ENCODE measurements around the gene CFAP70. TPM values are rescaled to one million over a fixed set of nuclear protein-coding genes. Genes with fewer than 3 reads are reported as not detected.
"Not testable (repeated sequence)": the region's sequence is repeated elsewhere in the genome, so short reads cannot be mapped to it uniquely, and the experiment has no call there.

Gene CFAP70
- total and polyA plus RNA-seq, 7 donors = 0.46 to 1.8 (median 0.88) TPM; not detected in 1

GRCh38 chr10:73332379-73332778, 26.3 kb downstream of the CFAP70 start:
- Histone ChIP-seq H3K4me3 (no peak overlapping the region), H3K27ac (no peak overlapping the region), H3K4me1 (no peaks in the 10 kb centered on the region), H3K36me3 (no peaks in the 10 kb centered on the region), H3K27me3 (no peaks in the 10 kb centered on the region), H3K9me3 (no peaks in the 10 kb centered on the region)
- intact Hi-C loops (cut with DNase I) = no loop called here
- 65 to 88% methylated on average over 2 of the region's 2 CpGs for WGBS, 2 donors
- TF ChIP-seq CTCF (IDR thresholded peaks at IDR 0.05) (no peak), POLR2A (IDR thresholded peaks at IDR 0.05) (no peak), EP300 (IDR thresholded peaks at IDR 0.05) (no peak), POLR2AphosphoS5 (IDR thresholded peaks at IDR 0.05) (no peak)
- no peak for DNase-seq

- DNase-seq; H3K27ac ChIP-seq; H3K4me1 ChIP-seq; H3K36me3 ChIP-seq; intact Hi-C loops (cut with DNase I); H3K27me3 ChIP-seq; H3K9me3 ChIP-seq; H3K4me3 ChIP-seq: not testable (repeated sequence)
- no CpG with 5 or more reads among the region's 1 CpG for WGBS, 2 donors
These were observed 30.1 kb downstream of the CFAP70 start for GRCh38 chr10:73328523-73328922.

- DNase-seq; H3K4me3 ChIP-seq; H3K9me3 ChIP-seq; H3K27ac ChIP-seq; intact Hi-C loops (cut with DNase I); H3K4me1 ChIP-seq; H3K36me3 ChIP-seq; H3K27me3 ChIP-seq: not testable (repeated sequence)
- 77 to 80% methylated on average over 2 of the region's 4 CpGs for WGBS, 2 donors
These were observed 33.4 kb downstream of the CFAP70 start for GRCh38 chr10:73325290-73325689.

GRCh38 chr10:73323582-73323981, 35.1 kb downstream of the CFAP70 start:
- intact Hi-C loops (cut with DNase I); H3K36me3 ChIP-seq; H3K4me1 ChIP-seq; H3K4me3 ChIP-seq; H3K27me3 ChIP-seq; DNase-seq; H3K9me3 ChIP-seq; H3K27ac ChIP-seq: not testable (repeated sequence)
- WGBS, 2 donors = 96 to 99% methylated on average over 5 of the region's 5 CpGs

GRCh38 chr10:73310475-73310874, 48.2 kb downstream of the CFAP70 start:
- TF ChIP-seq CTCF (IDR thresholded peaks at IDR 0.05) = no peak
- TF ChIP-seq EP300 (IDR thresholded peaks at IDR 0.05) = no peak
- no peak for TF ChIP-seq POLR2A (IDR thresholded peaks at IDR 0.05)
- TF ChIP-seq POLR2AphosphoS5 (IDR thresholded peaks at IDR 0.05) = no peak
- intact Hi-C loops (cut with DNase I) = no loop called here
- no peak overlapping the region for H3K4me3 ChIP-seq
- H3K4me1 ChIP-seq = no peaks in the 10 kb centered on the region
- no peak overlapping the region for H3K27ac ChIP-seq
- H3K9me3 ChIP-seq = peaks cover 0 to 7% (median 5%) of the 10 kb centered on the region in 4 donors
- DNase-seq = no peak
- H3K27me3 ChIP-seq = no peaks in the 10 kb centered on the region
- no peaks in the 10 kb centered on the region for H3K36me3 ChIP-seq

- no peak for DNase-seq
- TF ChIP-seq POLR2A (IDR thresholded peaks at IDR 0.05) = no peak
- no peak for TF ChIP-seq POLR2AphosphoS5 (IDR thresholded peaks at IDR 0.05)
- no peak for TF ChIP-seq EP300 (IDR thresholded peaks at IDR 0.05)
- no peak for TF ChIP-seq CTCF (IDR thresholded peaks at IDR 0.05)
- no peaks in the 10 kb centered on the region for H3K4me1 ChIP-seq
- peaks cover 0 to 7% (median 5%) of the 10 kb centered on the region in 4 donors for H3K9me3 ChIP-seq
- no peaks in the 10 kb centered on the region for H3K27me3 ChIP-seq
- intact Hi-C loops (cut with DNase I) = no loop called here
- no peaks in the 10 kb centered on the region for H3K36me3 ChIP-seq
- H3K4me3 ChIP-seq = no peak overlapping the region
- no peak overlapping the region for H3K27ac ChIP-seq
These were observed 51.4 kb downstream of the CFAP70 start for GRCh38 chr10:73307203-73307800.
